ENCODE results near the gene RRBP1.
"Not testable (repeated sequence)": the region's sequence is repeated elsewhere in the genome, so short reads cannot be mapped to it uniquely, and the experiment has no call there.

Gene RRBP1

DNA sequence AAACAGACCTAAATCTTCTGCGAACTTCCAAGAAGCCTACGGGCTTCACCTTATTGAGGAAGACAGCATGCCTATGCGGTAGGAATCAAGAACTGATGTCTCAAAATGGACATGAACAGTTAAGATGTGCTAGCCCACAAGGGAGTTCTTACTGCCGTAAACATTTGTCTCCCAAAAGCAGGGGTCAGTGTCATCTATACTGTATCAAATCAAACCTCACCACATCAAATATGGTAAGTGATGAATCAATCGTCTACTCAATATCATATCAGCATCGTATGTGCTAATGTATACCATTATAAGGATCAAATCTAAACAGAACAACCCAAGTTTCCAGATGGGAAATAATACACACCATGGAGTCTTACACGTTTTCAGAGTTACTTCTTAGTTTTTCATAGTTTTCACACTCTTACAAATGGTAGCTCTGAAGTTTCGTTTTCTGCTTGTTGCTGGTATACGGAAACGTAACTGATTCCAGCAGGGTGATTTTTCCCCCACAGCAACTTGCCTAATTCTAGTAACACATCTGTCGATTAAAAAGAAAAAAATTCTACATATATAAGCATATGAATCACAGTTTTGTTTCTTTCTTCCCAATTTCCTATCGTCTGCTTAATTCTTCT lies 12.6 kb downstream of the RRBP1 start:
- peaks cover 4% of the 10 kb centered on the region for H3K36me3 Mint-ChIP-seq
- ATAC-seq (ENCODE audit: low read depth) (no peak), DNase-seq (ENCODE audit: low spot score in 2 of 2) (no peak)
- no peak overlapping the region for H3K4me3 Mint-ChIP-seq
- no peaks in the 10 kb centered on the region for H3K9me3 Mint-ChIP-seq
- peaks cover 2% of the 10 kb centered on the region for H3K4me1 Mint-ChIP-seq
- H3K27ac Mint-ChIP-seq: no peak overlapping the region
- H3K27me3 Mint-ChIP-seq: no peaks in the 10 kb centered on the region

DNA sequence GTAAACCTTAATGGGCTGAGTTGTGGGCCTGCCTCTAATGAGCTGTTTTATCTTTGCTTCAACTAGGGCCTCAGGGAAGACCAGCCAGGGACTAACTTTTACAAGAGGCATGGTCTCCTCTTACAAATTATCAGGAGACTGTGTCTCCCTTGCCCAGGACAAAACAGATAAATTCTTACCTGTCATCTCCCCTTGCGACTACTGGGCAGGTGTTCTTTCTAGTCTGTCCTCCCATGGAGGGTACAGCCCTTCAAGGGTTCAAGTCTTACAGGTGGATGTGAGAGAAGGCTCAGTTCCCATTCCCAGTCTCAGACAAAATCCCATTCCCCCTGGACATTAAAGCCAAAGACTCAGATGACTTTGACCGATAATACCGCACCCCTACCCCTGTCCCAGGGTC lies 13.6 kb downstream of the RRBP1 start:
- Mint-ChIP-seq H3K9me3 (no peaks in the 10 kb centered on the region), H3K27ac (no peak overlapping the region), H3K36me3 (peaks cover 4% of the 10 kb centered on the region), H3K4me3 (no peak overlapping the region), H3K27me3 (no peaks in the 10 kb centered on the region), H3K4me1 (peaks cover 2% of the 10 kb centered on the region)
- DNase-seq (ENCODE audit: low spot score in 2 of 2) (no peak), ATAC-seq (ENCODE audit: low read depth) (no peak)

DNA sequence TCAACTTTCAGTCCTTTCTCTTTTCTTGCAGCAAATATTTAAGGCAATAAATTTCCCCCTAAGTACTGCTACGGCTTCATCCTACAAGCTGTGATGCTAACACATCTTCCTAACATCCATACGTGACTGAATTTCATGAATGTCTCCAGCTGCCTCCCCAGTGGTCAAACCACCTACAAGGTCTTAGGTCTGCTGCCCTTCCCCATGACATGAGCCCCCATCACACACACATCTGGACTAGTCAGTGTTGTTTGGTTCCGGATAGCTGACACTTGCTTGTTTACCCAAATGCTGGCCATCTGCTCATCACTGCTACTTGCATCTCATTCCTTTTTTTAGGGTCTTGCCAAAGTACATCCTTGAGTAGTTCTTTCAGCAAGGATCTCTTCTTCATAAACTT lies 14.6 kb downstream of the RRBP1 start:
- no peaks in the 10 kb centered on the region for H3K4me1 Mint-ChIP-seq
- H3K27me3 Mint-ChIP-seq: no peaks in the 10 kb centered on the region
- no peaks in the 10 kb centered on the region for H3K9me3 Mint-ChIP-seq
- DNase-seq (ENCODE audit: low spot score in 2 of 2) (no peak), ATAC-seq (ENCODE audit: low read depth) (no peak)
- no peak overlapping the region for H3K27ac Mint-ChIP-seq
- no peak overlapping the region for H3K4me3 Mint-ChIP-seq
- H3K36me3 Mint-ChIP-seq: peaks cover 2% of the 10 kb centered on the region

DNA sequence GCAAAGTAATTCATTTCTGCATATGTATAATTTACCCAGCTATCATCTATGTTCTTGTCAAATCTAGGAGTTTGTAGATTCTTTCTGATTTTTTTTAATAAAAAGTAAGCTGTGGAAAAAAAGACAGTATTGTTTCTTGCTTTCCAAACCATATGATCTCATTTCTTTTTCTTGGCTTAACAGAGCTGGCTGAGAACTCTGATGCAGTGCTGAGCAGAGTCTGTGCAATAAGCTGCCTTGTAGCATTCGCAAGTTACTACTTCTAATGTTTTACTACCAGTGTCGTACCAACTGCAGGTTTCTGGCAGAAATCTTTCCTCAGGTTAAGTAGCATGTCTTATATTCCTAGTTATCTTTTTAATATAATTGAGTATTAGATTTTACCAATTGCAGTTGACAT lies 15.6 kb downstream of the RRBP1 start:
- Mint-ChIP-seq H3K27ac (no peak overlapping the region), H3K36me3 (peaks cover 2% of the 10 kb centered on the region), H3K27me3 (no peaks in the 10 kb centered on the region), H3K9me3 (no peaks in the 10 kb centered on the region), H3K4me3 (no peak overlapping the region), H3K4me1 (no peaks in the 10 kb centered on the region)
- ATAC-seq (ENCODE audit: low read depth) (no peak), DNase-seq (ENCODE audit: low spot score in 2 of 2) (no peak)

DNA sequence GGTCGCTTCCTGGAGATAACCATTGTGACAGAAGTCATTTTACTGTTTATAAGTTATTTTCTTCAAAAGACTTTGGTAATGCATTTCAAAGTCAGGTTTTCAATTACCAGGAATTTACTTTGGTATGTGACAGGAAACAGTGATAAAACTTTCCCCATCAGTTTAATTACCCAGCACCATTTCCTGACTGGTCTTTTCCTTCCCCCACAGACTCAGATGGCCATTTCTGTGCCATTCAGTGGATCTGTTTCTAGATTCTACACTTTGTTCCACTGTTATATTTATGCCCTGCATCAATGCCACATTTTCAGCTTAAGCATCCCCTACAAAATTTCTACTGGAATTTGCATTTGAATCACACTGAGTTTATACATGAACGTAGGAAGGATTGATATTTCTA lies 16.3 kb downstream of the RRBP1 start:
- Mint-ChIP-seq H3K4me3 (no peak overlapping the region), H3K4me1 (no peaks in the 10 kb centered on the region), H3K27me3 (no peaks in the 10 kb centered on the region), H3K9me3 (no peaks in the 10 kb centered on the region), H3K36me3 (peaks cover 1% of the 10 kb centered on the region), H3K27ac (no peak overlapping the region)
- DNase-seq (ENCODE audit: low spot score in 2 of 2) (no peak), ATAC-seq (ENCODE audit: low read depth) (no peak)

DNA sequence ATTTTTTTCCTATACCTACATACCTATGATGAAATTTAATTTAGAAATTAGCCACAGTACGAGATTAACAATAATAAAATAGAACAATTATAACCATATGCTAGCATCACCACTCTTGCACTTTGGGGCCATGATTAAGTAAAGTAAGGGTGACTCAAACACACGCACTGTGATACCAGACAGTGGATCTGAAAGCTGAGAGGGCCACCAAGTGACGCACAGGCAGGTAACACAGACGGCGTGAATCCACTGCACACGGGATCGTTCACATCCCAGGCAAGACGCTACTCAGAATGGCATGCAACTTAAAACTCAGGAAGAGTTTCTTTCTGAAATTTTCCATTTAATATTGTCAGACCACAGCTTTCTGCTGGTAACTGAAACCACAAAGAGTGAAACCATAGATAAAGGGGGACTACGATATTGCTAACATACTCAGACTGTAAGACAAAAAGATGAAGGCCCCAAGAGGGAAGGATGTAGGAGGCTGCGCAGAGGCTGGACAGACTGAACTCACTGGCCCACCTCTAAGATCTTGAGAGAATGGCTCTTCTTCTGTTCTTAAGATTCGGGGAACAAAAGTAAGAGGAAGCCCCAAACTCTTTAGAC lies 17.9 kb downstream of the RRBP1 start:
- H3K4me1 Mint-ChIP-seq: no peaks in the 10 kb centered on the region
- H3K27me3 Mint-ChIP-seq: no peaks in the 10 kb centered on the region
- peaks cover 4% of the 10 kb centered on the region for H3K36me3 Mint-ChIP-seq
- no peak overlapping the region for H3K27ac Mint-ChIP-seq
- ATAC-seq (ENCODE audit: low read depth) (no peak), DNase-seq (ENCODE audit: low spot score in 2 of 2) (no peak)
- no peak overlapping the region for H3K4me3 Mint-ChIP-seq
- no peaks in the 10 kb centered on the region for H3K9me3 Mint-ChIP-seq

DNA sequence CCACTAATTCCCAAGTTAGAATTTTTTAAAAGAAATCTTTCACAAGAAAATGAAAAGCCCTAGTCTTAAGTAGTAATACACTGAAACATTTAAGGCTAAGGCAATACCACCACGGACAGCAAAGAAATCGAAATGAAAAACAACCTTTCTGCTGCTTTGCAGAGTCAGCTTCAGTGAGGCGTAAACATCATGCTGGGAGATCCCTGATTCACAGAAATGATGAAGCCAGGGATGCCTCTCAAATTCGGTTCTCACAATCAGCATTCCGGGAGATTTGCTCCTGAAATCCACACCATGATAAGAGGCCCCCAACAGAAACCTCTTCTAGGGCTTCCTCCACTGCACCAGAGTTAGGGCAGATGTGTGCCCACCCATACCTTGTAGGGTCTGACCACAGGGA lies 18.6 kb downstream of the RRBP1 start:
- DNase-seq (ENCODE audit: low spot score in 2 of 2) (no peak), ATAC-seq (ENCODE audit: low read depth) (no peak)
- H3K27ac Mint-ChIP-seq: no peak overlapping the region
- H3K4me3 Mint-ChIP-seq: no peak overlapping the region
- peaks cover 3% of the 10 kb centered on the region for H3K9me3 Mint-ChIP-seq
- no peaks in the 10 kb centered on the region for H3K27me3 Mint-ChIP-seq
- H3K4me1 Mint-ChIP-seq: no peaks in the 10 kb centered on the region
- H3K36me3 Mint-ChIP-seq: peaks cover 9% of the 10 kb centered on the region

DNA sequence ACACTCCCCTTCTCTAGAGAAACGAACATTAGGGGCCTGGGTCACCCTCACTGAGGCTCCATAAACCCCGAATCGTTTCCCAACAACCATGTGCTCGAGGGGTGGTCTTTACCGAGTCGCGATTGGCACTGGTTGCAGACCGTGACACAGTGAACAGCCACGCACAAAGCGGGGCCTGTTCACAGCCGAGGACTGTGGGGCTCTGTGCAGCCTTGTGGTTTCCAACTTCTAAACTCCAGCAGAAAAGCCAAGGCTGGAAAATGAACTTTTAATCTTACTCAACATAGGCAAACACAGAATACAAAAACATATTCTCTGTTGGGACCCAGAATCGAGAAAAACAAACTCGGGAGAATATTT lies 19.0 kb downstream of the RRBP1 start:
- DNase-seq (ENCODE audit: low spot score in 2 of 2) (no peak), ATAC-seq (ENCODE audit: low read depth) (no peak)
- peaks cover 14% of the 10 kb centered on the region for H3K36me3 Mint-ChIP-seq
- no peaks in the 10 kb centered on the region for H3K4me1 Mint-ChIP-seq
- no peak overlapping the region for H3K4me3 Mint-ChIP-seq
- H3K9me3 Mint-ChIP-seq: peaks cover 3% of the 10 kb centered on the region
- no peaks in the 10 kb centered on the region for H3K27me3 Mint-ChIP-seq
- no peak overlapping the region for H3K27ac Mint-ChIP-seq

DNA sequence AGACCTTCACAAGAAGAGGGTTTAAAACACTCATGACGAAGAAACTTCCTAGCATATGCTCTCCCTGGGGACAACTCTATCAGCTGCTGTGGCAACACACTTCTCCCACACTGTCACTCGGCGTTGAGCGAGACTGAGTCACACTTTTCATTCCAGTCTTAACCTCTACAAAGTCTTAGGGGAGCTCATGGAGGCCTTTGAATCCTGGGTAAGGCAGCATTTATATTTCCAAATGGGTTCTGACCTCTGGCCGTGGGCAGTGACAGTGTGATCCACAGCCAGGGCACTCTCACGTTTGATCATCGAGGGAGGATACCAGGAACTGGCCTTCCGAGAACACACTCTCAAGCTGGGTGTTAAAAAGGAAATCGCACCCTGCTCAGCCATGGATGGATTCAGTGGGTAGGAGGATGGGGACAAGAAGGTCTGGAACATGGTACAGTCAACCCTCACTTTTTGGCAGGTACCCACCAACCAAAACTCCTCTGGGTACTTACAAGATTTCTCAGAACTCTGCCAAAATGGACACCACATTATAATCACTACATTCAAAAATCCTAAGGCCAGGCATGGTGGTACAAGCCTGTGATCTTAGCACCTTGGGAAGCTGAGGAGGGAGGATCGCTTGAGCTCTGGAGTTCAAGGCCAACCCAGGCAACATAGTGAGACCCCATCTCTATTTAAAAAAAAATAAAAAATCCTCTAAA lies 19.6 kb downstream of the RRBP1 start:
- Mint-ChIP-seq H3K9me3 (peaks cover 3% of the 10 kb centered on the region), H3K27ac (no peak overlapping the region), H3K4me3 (no peak overlapping the region), H3K27me3 (no peaks in the 10 kb centered on the region), H3K36me3 (peaks cover 15% of the 10 kb centered on the region), H3K4me1 (no peaks in the 10 kb centered on the region)
- DNase-seq (ENCODE audit: low spot score in 2 of 2) (no peak), ATAC-seq (ENCODE audit: low read depth) (no peak)

DNA sequence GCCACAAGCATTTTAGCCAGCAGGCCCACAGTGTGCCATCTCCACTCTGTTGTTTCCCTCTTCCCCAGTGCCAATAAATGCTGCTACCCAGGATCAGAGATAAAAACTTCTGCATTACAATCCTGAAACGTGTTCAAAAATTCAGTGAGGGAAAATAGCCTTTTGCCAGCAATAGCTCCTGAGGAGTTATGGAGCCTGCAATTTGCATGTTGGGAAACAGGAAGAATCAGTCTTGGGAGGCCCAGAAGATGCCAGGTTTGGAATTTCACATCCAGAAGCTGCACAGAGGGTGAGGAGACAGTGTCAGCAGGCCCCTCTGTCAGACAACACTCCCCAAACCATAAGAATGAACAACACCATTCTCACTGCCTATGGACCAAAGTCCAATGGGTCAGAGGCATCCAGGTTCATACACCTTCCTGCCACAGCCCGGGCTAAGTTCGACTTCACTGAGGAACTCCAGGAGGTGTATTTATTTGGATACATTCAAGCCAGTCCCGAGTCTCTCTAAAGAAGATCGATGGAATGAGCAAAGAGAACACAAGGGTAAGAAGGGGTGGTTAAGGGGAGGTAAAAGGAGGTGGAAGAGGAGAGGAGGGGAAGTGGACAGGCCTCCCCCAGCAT lies 20.8 kb downstream of the RRBP1 start:
- no peak for ATAC-seq (ENCODE audit: low read depth)
- Mint-ChIP-seq H3K9me3 (peaks cover 3% of the 10 kb centered on the region), H3K27me3 (no peaks in the 10 kb centered on the region), H3K4me3 (no peak overlapping the region), H3K36me3 (peaks cover 15% of the 10 kb centered on the region), H3K4me1 (no peaks in the 10 kb centered on the region), H3K27ac (no peak overlapping the region)
- DNase-seq (ENCODE audit: low spot score in 2 of 2): no peak

DNA sequence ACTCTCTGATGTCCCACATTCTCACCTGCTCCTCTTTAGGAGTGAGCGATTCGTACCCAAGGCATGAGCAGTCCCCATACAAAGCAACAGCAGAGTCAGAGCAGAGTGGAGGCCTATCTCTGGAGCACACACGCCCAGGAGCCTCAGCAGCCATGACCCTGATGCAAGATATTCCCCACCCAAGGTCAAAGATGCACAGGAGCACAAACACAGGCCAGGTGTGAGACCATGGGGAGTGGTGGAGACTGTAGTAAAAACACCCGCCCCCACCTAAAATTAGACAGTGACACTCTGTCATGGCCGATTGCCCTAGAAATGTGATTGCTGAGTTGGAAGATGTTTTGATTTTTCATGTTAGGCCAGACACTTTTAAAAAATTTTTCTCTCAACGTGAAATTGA lies 21.4 kb downstream of the RRBP1 start:
- DNase-seq (ENCODE audit: low spot score in 2 of 2) (no peak), ATAC-seq (ENCODE audit: low read depth) (no peak)
- no peaks in the 10 kb centered on the region for H3K27me3 Mint-ChIP-seq
- H3K4me3 Mint-ChIP-seq: no peak overlapping the region
- peaks cover 15% of the 10 kb centered on the region for H3K36me3 Mint-ChIP-seq
- no peaks in the 10 kb centered on the region for H3K4me1 Mint-ChIP-seq
- no peak overlapping the region for H3K27ac Mint-ChIP-seq
- H3K9me3 Mint-ChIP-seq: peaks cover 3% of the 10 kb centered on the region

DNA sequence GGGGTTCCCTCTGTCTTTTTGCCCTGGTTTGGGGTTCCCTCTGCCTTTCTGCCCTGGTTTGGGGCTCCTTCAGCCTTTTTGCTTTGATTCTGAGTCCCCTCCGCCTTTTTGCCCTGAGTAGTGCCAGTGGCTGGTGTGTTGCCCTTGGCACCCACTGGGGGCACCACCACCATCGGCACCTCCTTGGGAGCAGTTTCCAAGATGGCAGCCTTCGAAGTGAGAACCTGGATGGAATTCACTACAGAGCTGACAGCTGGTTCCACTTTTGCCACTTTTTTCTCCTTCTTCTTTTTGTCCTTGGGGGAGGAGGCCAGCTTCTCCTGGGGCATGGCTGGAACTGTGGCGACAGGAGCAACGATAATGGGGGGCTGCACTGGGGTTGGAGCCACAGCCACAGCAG lies 22.2 kb downstream of the RRBP1 start:
- peaks cover 3% of the 10 kb centered on the region for H3K9me3 Mint-ChIP-seq
- H3K27ac Mint-ChIP-seq: no peak overlapping the region
- no peak overlapping the region for H3K4me3 Mint-ChIP-seq
- H3K4me1 Mint-ChIP-seq: no peaks in the 10 kb centered on the region
- DNase-seq (ENCODE audit: low spot score in 2 of 2) (no peak), ATAC-seq (ENCODE audit: low read depth) (no peak)
- peaks cover 15% of the 10 kb centered on the region for H3K36me3 Mint-ChIP-seq
- no peaks in the 10 kb centered on the region for H3K27me3 Mint-ChIP-seq

DNA sequence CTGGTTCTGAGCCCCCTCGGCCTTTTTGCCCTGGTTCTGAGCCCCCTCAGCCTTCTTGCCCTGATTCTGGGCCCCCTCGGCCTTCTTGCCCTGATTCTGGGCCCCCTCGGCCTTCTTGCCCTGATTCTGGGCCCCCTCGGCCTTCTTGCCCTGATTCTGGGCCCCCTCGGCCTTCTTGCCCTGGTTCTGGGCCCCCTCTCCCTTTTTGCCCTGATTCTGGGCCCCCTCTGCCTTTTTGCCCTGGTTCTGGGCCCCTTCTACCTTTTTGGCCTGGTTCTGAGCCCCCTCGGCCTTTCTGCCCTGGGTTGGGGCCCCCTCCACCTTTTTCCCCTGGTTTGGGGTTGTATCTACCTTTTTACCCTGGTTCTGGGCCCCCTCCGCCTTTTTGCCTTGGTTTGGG lies 22.7 kb downstream of the RRBP1 start:
- not testable (repeated sequence) for H3K4me1 Mint-ChIP-seq; ATAC-seq (ENCODE audit: low read depth); H3K27ac Mint-ChIP-seq; DNase-seq (ENCODE audit: low spot score in 2 of 2); H3K27me3 Mint-ChIP-seq; H3K4me3 Mint-ChIP-seq; H3K9me3 Mint-ChIP-seq
- peaks cover 15% of the 10 kb centered on the region for H3K36me3 Mint-ChIP-seq

DNA sequence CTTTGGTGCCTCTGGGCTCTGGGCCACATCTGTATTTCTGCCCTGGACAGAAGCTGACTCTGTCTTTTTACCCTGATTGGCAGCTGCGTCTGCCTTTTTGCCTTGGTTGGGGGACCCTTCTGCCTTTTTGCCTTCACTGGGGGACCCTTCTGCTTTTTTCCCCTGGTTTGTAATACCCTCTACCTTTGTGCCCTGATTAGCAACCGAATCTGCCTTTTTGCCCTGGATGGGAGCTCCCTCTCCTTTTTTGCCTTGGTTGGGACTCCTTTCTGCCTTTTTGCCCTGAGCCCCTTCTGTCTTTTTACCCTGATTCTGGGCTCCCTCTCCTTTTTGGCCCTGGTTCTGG lies 23.4 kb downstream of the RRBP1 start:
- DNase-seq (ENCODE audit: low spot score in 2 of 2) (no peak), ATAC-seq (ENCODE audit: low read depth) (no peak)
- Mint-ChIP-seq H3K27me3 (no peaks in the 10 kb centered on the region), H3K4me1 (no peaks in the 10 kb centered on the region), H3K27ac (no peak overlapping the region), H3K4me3 (no peak overlapping the region), H3K9me3 (peaks cover 3% of the 10 kb centered on the region), H3K36me3 (peaks cover 15% of the 10 kb centered on the region)
